HepG2 (cell line): ENCODE results near the gene TSPAN13.

Source experiments
- BCL3 ChIP-seq: sonication (generic); formaldehyde crosslinking; IDR thresholded peaks from 2 replicates; pipeline ENCODE4 v1.5.1; 2020; ENCODE audit warnings: mild to moderate bottlenecking, missing genetic modification reagents, moderate library complexity
- CREB1 ChIP-seq, 2 experiments: fragments of 450-650 bp in 1 of 2; IDR thresholded peaks; 2 replicates each; pipeline ENCODE4 v1.6.1; 2016 to 2017; ENCODE audit warnings: control low read depth in 1 of 2, mild to moderate bottlenecking in 1 of 2, missing compliant biosample characterization in 1 of 2, missing genetic modification characterization in 1 of 2
- ELF4 ChIP-seq: sonication (generic); formaldehyde crosslinking; IDR thresholded peaks from 2 replicates; pipeline ENCODE4 v1.5.0; 2020; ENCODE audit warnings: missing genetic modification reagents, mild to moderate bottlenecking, moderate library complexity, borderline replicate concordance
- FOXP4 ChIP-seq: sonication (generic); formaldehyde crosslinking; IDR thresholded peaks from 2 replicates; pipeline ENCODE4 v1.4.0; 2020; ENCODE audit warnings: missing genetic modification reagents
- KLF13 ChIP-seq: sonication (generic); formaldehyde crosslinking; IDR thresholded peaks from 2 replicates; pipeline ENCODE4 v1.4.0; 2020; ENCODE audit warnings: mild to moderate bottlenecking, missing genetic modification reagents
- MBD4 ChIP-seq: IDR thresholded peaks from 2 replicates; pipeline ENCODE4 v1.6.1; 2012; ENCODE audit warnings: low read length, inconsistent platforms, borderline replicate concordance
- XBP1 ChIP-seq: sonication (generic); formaldehyde crosslinking; IDR thresholded peaks from 2 replicates; pipeline ENCODE4 v1.5.0; 2020; ENCODE audit warnings: missing genetic modification reagents
- ZNF207 ChIP-seq: fragments of 450-650 bp; IDR thresholded peaks from 2 replicates; pipeline ENCODE4 v1.6.1; 2016; ENCODE audit warnings: antibody characterized with exemption, borderline replicate concordance
- ZNF274 ChIP-seq: sonication (generic); formaldehyde crosslinking; IDR thresholded peaks from 2 replicates; pipeline ENCODE4 v1.5.1; 2020; ENCODE audit warnings: mild to moderate bottlenecking, missing genetic modification reagents
- ZNF329 ChIP-seq: sonication (generic); formaldehyde crosslinking; IDR thresholded peaks from 2 replicates; pipeline ENCODE4 v1.9.0; 2021; ENCODE audit warnings: low read depth, mild to moderate bottlenecking, missing genetic modification reagents
- ZSCAN20 ChIP-seq: sonication (generic); formaldehyde crosslinking; IDR thresholded peaks from 2 replicates; pipeline ENCODE4 v1.4.0; 2020; ENCODE audit warnings: missing genetic modification reagents, mild to moderate bottlenecking, borderline replicate concordance
- TF ChIP-seq, protein P1 (sequence below): sonication (generic); formaldehyde crosslinking; IDR thresholded peaks from 2 replicates; pipeline ENCODE4 v1.4.0; 2020; ENCODE audit warnings: missing genetic modification reagents
- TF ChIP-seq, protein P2 (sequence below): sonication (generic); formaldehyde crosslinking; IDR thresholded peaks from 2 replicates; pipeline ENCODE4 v1.5.0; 2020; ENCODE audit warnings: mild to moderate bottlenecking, missing genetic modification reagents
- TF ChIP-seq, protein P3 (sequence below), 2 experiments: IDR thresholded peaks; 2 replicates each; pipeline ENCODE4 v1.6.1; 2011 to 2012; ENCODE audit warnings: low read length in 2 of 2, borderline replicate concordance in 1 of 2, low read depth in 1 of 2, mild to moderate bottlenecking in 1 of 2, moderate library complexity in 1 of 2

GRCh38 chr7:16762177-16762576 lies 8.6 kb downstream of the TSPAN13 start:
- TF ChIP-seq CREB1 (IDR thresholded peaks at IDR 0.05) (no peak), CREB1 (CRISPR knock-in tag; IDR thresholded peaks at IDR 0.05) (no peak), ZNF207 (no peak), ZNF329 (CRISPR knock-in tag) (no peak), MBD4 (no peak), ELF4 (no peak), KLF13 (no peak), FOXP4 (no peak), BCL3 (no peak), ZSCAN20 (CRISPR knock-in tag) (no peak), XBP1 (CRISPR knock-in tag) (no peak), ZNF274 (CRISPR knock-in tag) (no peak)
- TF ChIP-seq, protein P1, sequence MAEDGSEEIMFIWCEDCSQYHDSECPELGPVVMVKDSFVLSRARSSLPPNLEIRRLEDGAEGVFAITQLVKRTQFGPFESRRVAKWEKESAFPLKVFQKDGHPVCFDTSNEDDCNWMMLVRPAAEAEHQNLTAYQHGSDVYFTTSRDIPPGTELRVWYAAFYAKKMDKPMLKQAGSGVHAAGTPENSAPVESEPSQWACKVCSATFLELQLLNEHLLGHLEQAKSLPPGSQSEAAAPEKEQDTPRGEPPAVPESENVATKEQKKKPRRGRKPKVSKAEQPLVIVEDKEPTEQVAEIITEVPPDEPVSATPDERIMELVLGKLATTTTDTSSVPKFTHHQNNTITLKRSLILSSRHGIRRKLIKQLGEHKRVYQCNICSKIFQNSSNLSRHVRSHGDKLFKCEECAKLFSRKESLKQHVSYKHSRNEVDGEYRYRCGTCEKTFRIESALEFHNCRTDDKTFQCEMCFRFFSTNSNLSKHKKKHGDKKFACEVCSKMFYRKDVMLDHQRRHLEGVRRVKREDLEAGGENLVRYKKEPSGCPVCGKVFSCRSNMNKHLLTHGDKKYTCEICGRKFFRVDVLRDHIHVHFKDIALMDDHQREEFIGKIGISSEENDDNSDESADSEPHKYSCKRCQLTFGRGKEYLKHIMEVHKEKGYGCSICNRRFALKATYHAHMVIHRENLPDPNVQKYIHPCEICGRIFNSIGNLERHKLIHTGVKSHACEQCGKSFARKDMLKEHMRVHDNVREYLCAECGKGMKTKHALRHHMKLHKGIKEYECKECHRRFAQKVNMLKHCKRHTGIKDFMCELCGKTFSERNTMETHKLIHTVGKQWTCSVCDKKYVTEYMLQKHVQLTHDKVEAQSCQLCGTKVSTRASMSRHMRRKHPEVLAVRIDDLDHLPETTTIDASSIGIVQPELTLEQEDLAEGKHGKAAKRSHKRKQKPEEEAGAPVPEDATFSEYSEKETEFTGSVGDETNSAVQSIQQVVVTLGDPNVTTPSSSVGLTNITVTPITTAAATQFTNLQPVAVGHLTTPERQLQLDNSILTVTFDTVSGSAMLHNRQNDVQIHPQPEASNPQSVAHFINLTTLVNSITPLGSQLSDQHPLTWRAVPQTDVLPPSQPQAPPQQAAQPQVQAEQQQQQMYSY = no peak
- TF ChIP-seq, protein P2, sequence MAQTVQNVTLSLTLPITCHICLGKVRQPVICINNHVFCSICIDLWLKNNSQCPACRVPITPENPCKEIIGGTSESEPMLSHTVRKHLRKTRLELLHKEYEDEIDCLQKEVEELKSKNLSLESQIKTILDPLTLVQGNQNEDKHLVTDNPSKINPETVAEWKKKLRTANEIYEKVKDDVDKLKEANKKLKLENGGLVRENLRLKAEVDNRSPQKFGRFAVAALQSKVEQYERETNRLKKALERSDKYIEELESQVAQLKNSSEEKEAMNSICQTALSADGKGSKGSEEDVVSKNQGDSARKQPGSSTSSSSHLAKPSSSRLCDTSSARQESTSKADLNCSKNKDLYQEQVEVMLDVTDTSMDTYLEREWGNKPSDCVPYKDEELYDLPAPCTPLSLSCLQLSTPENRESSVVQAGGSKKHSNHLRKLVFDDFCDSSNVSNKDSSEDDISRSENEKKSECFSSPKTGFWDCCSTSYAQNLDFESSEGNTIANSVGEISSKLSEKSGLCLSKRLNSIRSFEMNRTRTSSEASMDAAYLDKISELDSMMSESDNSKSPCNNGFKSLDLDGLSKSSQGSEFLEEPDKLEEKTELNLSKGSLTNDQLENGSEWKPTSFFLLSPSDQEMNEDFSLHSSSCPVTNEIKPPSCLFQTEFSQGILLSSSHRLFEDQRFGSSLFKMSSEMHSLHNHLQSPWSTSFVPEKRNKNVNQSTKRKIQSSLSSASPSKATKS = no peak
- TF ChIP-seq, protein P3, sequence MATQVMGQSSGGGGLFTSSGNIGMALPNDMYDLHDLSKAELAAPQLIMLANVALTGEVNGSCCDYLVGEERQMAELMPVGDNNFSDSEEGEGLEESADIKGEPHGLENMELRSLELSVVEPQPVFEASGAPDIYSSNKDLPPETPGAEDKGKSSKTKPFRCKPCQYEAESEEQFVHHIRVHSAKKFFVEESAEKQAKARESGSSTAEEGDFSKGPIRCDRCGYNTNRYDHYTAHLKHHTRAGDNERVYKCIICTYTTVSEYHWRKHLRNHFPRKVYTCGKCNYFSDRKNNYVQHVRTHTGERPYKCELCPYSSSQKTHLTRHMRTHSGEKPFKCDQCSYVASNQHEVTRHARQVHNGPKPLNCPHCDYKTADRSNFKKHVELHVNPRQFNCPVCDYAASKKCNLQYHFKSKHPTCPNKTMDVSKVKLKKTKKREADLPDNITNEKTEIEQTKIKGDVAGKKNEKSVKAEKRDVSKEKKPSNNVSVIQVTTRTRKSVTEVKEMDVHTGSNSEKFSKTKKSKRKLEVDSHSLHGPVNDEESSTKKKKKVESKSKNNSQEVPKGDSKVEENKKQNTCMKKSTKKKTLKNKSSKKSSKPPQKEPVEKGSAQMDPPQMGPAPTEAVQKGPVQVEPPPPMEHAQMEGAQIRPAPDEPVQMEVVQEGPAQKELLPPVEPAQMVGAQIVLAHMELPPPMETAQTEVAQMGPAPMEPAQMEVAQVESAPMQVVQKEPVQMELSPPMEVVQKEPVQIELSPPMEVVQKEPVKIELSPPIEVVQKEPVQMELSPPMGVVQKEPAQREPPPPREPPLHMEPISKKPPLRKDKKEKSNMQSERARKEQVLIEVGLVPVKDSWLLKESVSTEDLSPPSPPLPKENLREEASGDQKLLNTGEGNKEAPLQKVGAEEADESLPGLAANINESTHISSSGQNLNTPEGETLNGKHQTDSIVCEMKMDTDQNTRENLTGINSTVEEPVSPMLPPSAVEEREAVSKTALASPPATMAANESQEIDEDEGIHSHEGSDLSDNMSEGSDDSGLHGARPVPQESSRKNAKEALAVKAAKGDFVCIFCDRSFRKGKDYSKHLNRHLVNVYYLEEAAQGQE (IDR thresholded peaks at IDR 0.05; ENCODE audit: borderline replicate concordance in 1 of 2, low read depth in 1 of 2, low read length in 2 of 2) = no peak
